HFFc6 (cell line): ENCODE results near the gene POLH. TPM values are rescaled to one million over a fixed set of nuclear protein-coding genes. Genes with fewer than 3 reads are reported as not detected.

Source experiments
- DNase-seq: peaks from one replicate; pipeline ENCODE4 v3.0.0-alpha.2; 2018
- H3K27ac Mint-ChIP-seq: 2 replicates; pipeline ENCODE4 v1.8.0; 2020; ENCODE audit warnings: mild to moderate bottlenecking, mixed read lengths
- H3K27me3 Mint-ChIP-seq: 2 replicates; pipeline ENCODE4 v1.8.0; 2021; ENCODE audit warnings: mild to moderate bottlenecking, moderate library complexity, mixed read lengths; ENCODE audit not compliant: insufficient read depth
- H3K36me3 Mint-ChIP-seq: 2 replicates; pipeline ENCODE4 v1.8.0; 2021; ENCODE audit warnings: low read depth, mixed read lengths
- H3K4me1 Mint-ChIP-seq: 2 replicates; pipeline ENCODE4 v1.8.0; 2020; ENCODE audit warnings: low read depth, mixed read lengths
- H3K4me3 Mint-ChIP-seq: 2 replicates; pipeline ENCODE4 v1.8.0; 2020; ENCODE audit warnings: mild to moderate bottlenecking, moderate library complexity, mixed read lengths
- H3K9me3 Mint-ChIP-seq: 2 replicates; pipeline ENCODE4 v1.8.0; 2020; ENCODE audit warnings: mild to moderate bottlenecking, mixed read lengths
- CTCF ChIP-seq: fragments of 200-600 bp; sonication (generic); IDR thresholded peaks from 2 replicates; pipeline ENCODE4 v1.5.0; 2021; ENCODE audit warnings: antibody characterized with exemption, mild to moderate bottlenecking
- total RNA-seq, 6 experiments: library from RNA; stranded (reverse); fragmentation: NEBNext Ultra II Directional; extraction: Animal tissue kit (Norgen Biotek cat#: 25700); gene quantifications; 2 replicates in 1 of 6; 3 replicates in 5 of 6; pipeline ENCODE4 v1.2.3, GENCODE V29; 2021

Gene POLH
- total RNA-seq, 6 experiments from 2014 or later: 31.4 to 39.8 (median 37.3) TPM

DNA sequence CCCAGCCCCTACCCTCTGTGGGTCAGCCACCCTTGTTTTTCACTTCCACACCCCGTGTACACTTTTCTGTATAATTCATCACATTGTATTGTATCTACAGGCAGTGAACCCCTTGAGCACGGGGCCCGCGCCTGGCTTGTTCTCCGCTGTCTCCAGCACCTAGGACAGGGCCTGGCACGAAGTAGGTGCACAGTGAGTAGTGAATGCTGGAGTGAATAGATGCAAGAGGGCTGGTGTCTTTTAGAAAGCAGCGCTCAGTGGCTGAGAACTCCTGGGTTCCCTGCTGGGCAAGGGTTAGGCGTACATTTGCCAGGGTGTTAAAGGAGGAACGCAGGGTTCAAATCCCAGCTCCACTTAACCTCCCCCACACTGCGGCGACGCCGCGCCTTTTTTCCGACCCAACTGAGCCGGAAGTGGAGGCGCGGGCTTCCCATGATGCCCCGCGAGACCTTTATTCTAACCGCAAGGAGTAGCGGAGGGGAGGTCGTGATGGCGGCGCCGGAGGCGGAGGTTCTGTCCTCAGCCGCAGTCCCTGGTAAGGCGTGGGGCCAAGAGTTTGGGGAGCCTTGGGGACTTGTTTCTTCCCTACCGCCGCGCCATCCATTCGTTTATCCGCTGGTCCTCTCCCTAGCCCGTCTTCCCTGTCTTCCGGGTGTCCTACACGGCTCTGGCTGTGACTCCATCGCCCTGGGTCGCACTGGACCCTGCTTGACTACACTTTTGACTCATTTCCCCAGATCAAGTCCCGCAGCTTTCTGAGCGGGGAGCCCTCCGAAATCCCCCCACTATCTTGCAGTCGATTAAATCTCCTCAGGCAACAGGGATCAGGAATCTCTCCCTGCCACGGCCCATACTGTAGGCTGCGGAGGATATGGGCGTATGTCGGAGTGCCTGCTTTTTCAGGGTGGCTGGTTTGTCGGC, 59.7 kb downstream of the POLH start, which contains the start of gene MAD2L1BP:
MAD2L1BP (plus strand) TSS at position 454 of the 921 bp plus-strand sequence; CDS start at position 490, 36 bp downstream.
- Mint-ChIP-seq H3K4me3 (peak within 1 kb of the TSS; percentile 100), H3K27ac (peak within 1 kb of the TSS; percentile 93), H3K9me3 (no peaks in the 10 kb centered on the region), H3K27me3 (no peaks in the 10 kb centered on the region; the same call in 1 of the 2 replicates), H3K36me3 (peaks cover 32% of the 10 kb centered on the region), H3K4me1 (peaks cover 30% of the 10 kb centered on the region)
- DNase-seq: peak; percentile 46
- TF ChIP-seq CTCF: no peak

GRCh38 chr6:43636308-43636659, 60.3 kb downstream of the POLH start:
- Mint-ChIP-seq H3K36me3 (peaks cover 33% of the 10 kb centered on the region), H3K27ac (peak overlapping the region; percentile 93), H3K4me1 (peaks cover 24% of the 10 kb centered on the region), H3K4me3 (peak overlapping the region; percentile 100), H3K27me3 (no peaks in the 10 kb centered on the region; the same call in 1 of the 2 replicates), H3K9me3 (no peaks in the 10 kb centered on the region)
- TF ChIP-seq CTCF: no peak
- DNase-seq: no peak

- Mint-ChIP-seq H3K36me3 (peaks cover 36% of the 10 kb centered on the region), H3K27me3 (no peaks in the 10 kb centered on the region; the same call in 1 of the 2 replicates), H3K4me1 (peaks cover 22% of the 10 kb centered on the region), H3K4me3 (no peak overlapping the region), H3K9me3 (no peaks in the 10 kb centered on the region), H3K27ac (no peak overlapping the region)
- TF ChIP-seq CTCF: no peak
- no peak for DNase-seq
These were observed 64.2 kb downstream of the POLH start for GRCh38 chr6:43639984-43640800.

GRCh38 chr6:43644940-43645612, 69.1 kb downstream of the POLH start, which contains the start of gene RSPH9:
TSS of gene RSPH9 (plus strand) at chr6:43645036. CDS start at chr6:43645099, 63 bp downstream.
- peaks cover 10% of the 10 kb centered on the region for H3K36me3 Mint-ChIP-seq
- H3K4me3 Mint-ChIP-seq: peak within 1 kb of the TSS; percentile 88
- no peak for DNase-seq
- H3K4me1 Mint-ChIP-seq: peaks cover 7% of the 10 kb centered on the region
- peaks cover 5% of the 10 kb centered on the region for H3K27me3 Mint-ChIP-seq
- peak within 1 kb of the TSS; percentile 55 for H3K27ac Mint-ChIP-seq
- no peak for TF ChIP-seq CTCF
- H3K9me3 Mint-ChIP-seq: no peaks in the 10 kb centered on the region

GRCh38 chr6:43645613-43645964, 69.6 kb downstream of the POLH start:
- no peak for TF ChIP-seq CTCF
- peaks cover 5% of the 10 kb centered on the region for H3K36me3 Mint-ChIP-seq
- H3K27me3 Mint-ChIP-seq: peaks cover 5% of the 10 kb centered on the region
- H3K27ac Mint-ChIP-seq: peak overlapping the region; percentile 24; the same call in 1 of the 2 replicates
- H3K9me3 Mint-ChIP-seq: no peaks in the 10 kb centered on the region
- no peak for DNase-seq
- H3K4me3 Mint-ChIP-seq: peak overlapping the region; percentile 88
- peaks cover 7% of the 10 kb centered on the region for H3K4me1 Mint-ChIP-seq
